ENCODE results near the gene TSSC4. TPM values are rescaled to one million over a fixed set of nuclear protein-coding genes. Genes with fewer than 3 reads are reported as not detected.
A peak's percentile ranks its signal among the peaks of the same experiment; 100 is the strongest.

TSSC4 gene
- polyA plus RNA-seq, 12 donors, result 15.1 to 29.2 (median 17.7) TPM; not detected in 1

DNA sequence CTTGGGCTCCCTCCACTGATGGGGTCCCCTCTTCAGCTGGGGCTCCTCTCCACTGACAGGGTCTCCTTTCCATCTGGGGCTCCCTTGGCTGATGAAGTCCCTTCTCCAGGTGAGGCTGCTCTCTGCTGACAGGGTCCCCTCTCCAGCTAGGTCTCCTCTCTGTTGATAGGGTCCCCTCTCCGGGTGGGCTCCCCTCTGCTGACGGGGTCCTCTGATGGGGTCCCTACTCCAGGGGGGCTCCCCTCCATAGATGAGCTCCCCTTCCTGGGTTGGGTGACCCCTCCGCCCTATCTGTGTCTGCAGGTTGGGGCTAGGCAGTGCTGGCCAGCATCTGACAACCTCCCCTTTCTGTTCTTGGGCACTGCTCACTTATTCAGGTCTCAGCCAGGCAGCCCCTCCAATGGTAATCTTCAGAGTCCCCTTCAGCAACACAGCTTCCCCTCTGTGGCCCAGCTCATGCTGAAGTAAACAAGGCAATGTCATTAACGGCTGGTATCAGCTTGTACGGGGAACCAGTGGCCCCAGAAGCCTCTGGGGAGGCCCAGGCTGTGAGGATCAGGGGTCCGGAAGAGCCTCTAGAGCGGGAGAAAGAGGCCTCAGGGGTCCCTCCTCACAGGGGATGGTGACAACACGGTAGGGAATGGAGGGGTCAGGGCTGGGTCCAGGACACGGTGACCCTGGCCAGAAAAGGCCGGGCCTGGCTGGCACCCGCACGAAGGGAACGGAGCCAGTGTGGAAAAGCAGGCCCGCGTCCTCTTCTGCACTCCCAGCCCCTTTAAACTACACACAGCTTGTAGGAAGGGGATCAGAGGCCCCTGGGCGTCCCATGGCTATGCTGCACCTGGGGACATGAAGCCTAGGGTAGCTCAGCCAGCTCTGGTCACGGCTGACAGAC is 33.0 kb upstream of the TSSC4 start:
- no peak for DNase-seq

DNA sequence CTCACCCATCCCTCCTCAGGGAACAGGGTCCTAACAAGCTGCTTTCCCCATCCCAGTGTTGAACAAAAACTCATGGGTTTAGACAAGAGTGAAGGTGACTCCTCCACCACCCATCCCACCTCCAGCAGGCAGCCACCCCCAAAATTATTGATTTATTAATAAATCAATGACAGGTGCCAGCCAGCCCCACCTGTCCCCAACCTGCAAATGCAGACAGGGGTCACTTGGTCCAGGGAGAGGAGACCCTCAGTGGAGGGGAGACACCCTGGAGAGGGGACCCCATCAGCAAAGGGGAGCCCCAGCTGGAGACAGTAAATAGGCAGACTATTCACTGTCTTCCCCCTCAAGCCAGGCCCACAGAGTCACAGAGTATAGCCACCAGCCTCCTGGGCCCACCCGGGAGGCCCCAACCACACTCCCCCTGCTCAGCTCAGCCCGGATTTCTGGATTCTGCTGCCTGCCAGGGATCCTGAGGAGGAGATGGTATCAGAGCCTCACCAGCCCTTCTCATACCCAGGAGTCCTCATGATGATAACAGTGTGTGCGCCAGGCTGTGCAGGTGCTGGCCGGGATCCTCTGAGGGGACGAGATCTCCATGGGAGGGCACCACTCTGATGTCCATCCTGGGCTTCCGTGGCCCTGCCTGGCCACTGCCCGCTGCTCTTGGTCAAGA is 32.2 kb upstream of the TSSC4 start:
- no peak for DNase-seq

DNA sequence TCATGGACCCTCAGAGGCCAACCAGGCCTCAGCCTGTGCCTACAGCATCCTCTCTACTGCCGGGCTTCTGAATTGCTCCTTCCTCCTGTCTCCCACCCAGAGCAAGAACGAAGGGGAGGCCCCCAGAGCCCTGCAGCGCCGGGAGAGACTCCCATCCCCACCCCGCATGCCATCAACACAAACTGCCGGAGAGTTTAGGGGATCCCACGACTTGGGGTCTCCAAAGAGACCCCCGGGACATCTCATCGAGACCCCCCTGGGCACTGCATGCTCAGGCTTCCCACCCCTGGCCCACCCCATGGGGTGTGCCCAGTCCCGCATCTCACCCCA is 31.7 kb upstream of the TSSC4 start:
- no peak for DNase-seq

DNA sequence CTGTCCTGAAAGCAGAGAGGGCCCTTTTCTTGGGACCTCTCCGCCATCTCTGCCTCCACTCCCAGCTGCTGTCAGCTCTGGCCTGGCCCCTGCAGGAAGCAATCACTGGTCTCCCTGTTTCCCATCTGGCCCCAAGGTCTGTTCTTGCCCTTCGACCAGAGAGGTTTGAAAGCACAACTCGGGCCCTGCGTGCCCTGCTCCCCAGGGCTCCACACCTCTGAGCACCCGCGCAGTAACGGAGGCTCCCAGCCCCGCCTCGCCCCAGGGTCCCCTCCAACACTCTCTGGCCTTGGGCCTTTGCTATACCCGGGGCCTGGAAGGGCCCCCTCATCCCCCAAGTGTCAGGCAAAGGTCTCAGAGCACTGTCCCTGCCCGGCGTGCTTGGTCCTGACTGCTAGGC is 31.2 kb upstream of the TSSC4 start:
- no peak for DNase-seq

DNA sequence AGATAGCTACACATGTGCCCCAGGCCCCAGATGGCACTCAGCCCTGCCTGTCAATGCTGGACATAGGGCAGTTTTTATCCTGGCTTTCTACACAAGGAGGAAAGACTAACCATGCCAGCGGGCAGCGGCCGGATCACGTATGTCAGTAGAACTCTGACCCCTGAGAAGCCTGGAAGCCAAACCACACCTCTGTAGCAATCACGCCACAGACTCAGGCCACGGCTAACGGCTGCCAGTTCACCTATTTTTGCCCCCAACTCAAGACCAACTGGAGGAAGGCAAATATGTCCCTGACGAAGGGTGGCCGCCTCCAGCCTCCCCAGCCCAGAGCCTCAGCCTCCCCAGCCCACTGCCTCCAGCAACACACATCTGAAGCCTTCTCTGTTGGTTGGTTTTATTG is 30.7 kb upstream of the TSSC4 start:
- no peak for DNase-seq

DNA sequence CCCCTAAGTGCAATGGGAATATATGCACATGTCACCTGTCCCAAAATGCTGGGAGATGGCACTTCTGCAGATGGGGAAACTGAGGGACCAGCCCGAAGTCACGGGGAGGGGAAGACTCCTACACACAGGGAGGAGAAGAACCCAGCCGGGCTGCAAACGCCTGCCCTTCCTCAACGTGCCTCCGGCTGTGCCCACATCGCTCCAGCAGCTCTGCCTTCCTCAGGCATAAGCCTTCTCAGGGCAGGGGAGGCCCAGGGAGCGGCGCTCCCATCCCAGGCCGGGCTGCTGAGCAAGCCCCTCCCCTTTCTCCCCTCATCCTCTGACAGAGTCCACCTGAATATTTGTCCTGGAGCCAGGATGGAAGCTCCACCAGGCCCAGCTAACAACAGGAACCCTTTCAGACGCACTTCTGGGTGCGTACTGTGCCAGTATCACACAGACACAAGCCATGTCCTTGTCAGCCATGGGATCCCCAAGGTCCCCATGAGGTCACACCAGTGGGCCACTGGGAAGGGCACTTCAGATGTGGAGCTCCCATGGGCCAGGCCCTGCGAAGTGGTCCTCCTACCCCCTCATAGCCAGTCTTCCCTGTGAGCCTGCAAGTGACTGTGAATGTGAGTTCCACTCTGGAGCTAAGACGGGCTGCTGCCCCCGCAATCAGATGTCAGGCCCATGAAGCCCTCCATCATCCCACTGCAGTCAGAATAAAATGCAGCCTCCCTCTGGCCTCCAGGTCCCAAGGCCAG is 25.9 kb upstream of the TSSC4 start:
- DNase-seq, result no peak

- no peak for DNase-seq
Measured at GRCh38 chr11:2375341-2375853, 25.2 kb upstream of the TSSC4 start.

GRCh38 chr11:2375964-2376551 is 24.5 kb upstream of the TSSC4 start:
- no peak for DNase-seq

GRCh38 chr11:2376751-2377451 is 23.6 kb upstream of the TSSC4 start, which contains the start of gene CD81:
TSS of gene CD81 (plus strand) at chr11:2377310. CDS start at chr11:2377550, 240 bp downstream.
- no peak for DNase-seq

DNA sequence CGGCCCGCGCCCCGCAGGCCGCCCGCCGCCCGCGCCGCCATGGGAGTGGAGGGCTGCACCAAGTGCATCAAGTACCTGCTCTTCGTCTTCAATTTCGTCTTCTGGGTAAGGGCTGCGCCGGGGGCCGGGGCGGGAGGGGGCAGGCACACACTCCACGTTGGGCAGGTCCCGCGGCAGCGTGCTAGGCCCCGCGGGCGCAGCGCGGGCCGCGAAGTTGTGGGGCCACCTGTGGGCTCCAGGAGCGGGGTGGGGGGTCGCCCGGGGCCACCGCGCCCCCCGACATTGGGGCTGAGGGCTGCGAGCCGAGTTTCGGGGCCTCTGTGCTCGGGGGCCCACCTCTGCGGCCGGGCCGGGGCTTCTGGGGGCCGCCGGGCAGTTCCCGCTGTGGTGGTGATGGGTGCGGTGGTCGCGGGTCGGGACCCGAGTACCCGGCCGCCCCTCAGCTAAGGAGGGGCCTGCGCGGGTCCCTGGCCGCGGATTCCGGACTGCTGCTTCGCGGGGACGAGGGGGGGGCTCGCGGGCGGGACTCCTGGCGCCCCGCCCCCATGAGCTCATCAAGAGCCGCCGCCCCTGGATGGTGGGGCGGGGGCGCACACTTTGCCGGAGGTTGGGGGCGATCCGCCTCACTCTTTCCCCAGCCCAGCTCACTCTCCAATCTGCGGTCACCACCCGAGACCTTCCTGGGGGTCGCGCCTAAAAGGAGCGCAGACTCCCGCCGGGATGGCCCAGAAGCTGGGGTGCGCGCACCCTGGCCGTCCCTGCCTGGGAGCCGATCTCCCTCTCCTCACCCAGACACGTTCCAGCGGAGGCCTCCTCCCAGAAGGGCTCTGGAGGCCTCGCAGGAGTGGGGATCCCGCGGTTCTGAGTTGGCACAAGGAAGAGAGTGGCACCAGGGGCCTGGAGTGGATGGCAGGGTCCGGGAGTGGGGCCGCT is 22.8 kb upstream of the TSSC4 start:
- DNase-seq, result peak; percentile 84

GRCh38 chr11:2378527-2379210 is 21.9 kb upstream of the TSSC4 start:
- DNase-seq, result peak; percentile 70

- DNase-seq, result no peak
Measured at GRCh38 chr11:2379466-2380174, 20.9 kb upstream of the TSSC4 start.

GRCh38 chr11:2380396-2380795 is 20.2 kb upstream of the TSSC4 start:
- DNase-seq, result no peak

DNA sequence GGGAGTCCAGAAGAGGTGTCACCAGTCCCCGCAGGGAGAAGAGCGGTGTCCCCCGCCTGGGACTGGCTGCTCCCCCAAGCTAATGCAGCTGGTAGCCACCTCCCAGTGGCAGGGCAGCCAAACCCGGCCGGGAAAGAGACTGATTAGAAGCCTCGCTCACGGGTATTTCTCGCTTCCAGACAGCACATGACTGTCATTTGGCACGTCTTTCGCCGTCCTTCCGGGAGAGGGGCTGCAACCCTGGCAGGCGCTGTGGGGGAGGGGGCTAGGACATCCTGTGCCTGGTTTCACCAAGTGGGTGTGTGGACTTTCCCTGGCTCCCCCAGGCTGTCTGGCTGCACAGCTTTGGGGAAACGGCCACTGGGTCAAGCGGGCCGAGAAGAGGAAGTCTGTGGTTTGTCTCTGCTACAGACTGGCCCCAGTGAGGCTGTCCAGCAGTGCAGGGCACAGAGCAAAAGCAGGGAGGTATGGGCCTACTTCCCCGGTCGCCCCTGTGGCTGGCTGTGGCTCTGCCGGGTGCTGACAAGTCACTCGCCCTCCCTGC is 19.7 kb upstream of the TSSC4 start:
- no peak for DNase-seq

- no peak for DNase-seq
Measured at GRCh38 chr11:2381494-2382128, 18.9 kb upstream of the TSSC4 start.

- no peak for DNase-seq
Measured at GRCh38 chr11:2382129-2382517, 18.4 kb upstream of the TSSC4 start.

DNA sequence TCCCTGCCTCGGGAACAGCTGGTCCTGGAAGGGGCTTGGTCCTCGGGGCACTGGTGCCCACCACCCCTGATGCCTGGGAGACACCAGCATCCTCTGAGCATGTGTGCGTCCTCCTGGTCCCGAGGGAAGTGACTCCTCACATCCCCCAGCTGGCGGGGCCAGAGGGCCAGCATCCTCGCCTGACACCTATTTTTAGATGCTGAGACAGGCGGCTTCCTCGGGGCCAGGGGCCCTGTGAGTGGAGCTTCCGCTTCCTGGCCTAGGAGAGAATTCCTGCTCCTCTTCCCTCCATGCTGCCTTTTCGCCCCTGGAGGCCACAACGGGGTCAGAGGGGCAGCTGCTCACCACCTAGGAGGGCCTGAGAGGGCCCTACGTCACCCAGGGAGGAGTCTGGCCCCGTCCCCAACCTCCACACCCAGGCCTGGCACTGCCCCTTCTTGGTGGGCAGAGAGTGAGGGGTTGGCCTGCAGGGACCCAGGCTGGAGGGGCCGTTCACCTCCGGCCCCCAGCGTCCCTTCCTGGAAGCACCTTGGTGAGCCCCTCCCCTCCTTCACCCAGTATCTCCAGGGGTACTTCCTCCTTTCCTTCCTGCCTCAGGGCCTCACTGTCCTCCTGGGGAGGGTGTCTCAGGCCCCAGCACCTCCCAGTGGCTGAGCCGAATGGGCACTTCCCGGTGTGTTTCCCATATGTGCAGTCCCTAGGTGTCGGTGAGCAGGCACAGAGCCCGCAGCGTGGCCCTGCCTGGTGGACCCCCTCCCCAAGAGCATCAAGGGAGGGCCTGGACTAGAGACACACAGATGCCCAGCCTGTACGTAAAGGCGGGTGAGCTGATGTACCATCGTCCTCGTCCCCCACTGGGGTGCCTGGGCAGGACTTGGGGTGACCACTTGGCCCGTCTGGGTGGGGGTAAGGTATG is 17.4 kb upstream of the TSSC4 start:
- peak; percentile 41 for DNase-seq

Data from muscle of arm (tissue), 12 donors.